Upper lobe of right lung (tissue), 1 donor: ENCODE measurements around the gene CLOCK. TPM values are rescaled to one million over a fixed set of nuclear protein-coding genes. Genes with fewer than 3 reads are reported as not detected.

ENCODE experiments used
- ATAC-seq: fragments of 200-7000 bp; cut with Tn5 transposase; one replicate; pipeline ENCODE4 v1.9.1; 2020; ENCODE audit warnings: mild to moderate bottlenecking, moderate library complexity
- DNase-seq: peaks from one replicate; pipeline ENCODE4 v3.0.0-alpha.2; 2020
- H3K27ac ChIP-seq: fragments of 200-600 bp; one replicate; pipeline ENCODE4 v1.8.0; 2022
- H3K27me3 ChIP-seq: fragments of 200-600 bp; one replicate; pipeline ENCODE4 v1.8.0; 2022; ENCODE audit warnings: mild to moderate bottlenecking
- H3K36me3 ChIP-seq: fragments of 200-600 bp; one replicate; pipeline ENCODE4 v1.8.0; 2022
- H3K4me1 ChIP-seq: fragments of 200-600 bp; one replicate; pipeline ENCODE4 v1.8.0; 2022
- H3K4me3 ChIP-seq: fragments of 200-600 bp; one replicate; pipeline ENCODE4 v1.8.0; 2022; ENCODE audit warnings: mild to moderate bottlenecking
- H3K9me3 ChIP-seq: fragments of 200-600 bp; one replicate; pipeline ENCODE4 v1.8.0; 2022
- CTCF ChIP-seq: fragments of 200-600 bp; IDR thresholded peaks from one replicate; pipeline ENCODE4 v1.8.0; 2022; ENCODE audit warnings: antibody characterized with exemption
- intact Hi-C: fragments of 100-400 bp; cut with DNase I; formaldehyde crosslinking; loops from one replicate; pipeline ENCODE4 v1.11.0; 2022
- total RNA-seq: library from RNA; stranded (reverse); fragmentation: NEBNext Ultra II Directional; extraction: Animal tissue kit (Norgen Biotek cat#: 25700); gene quantifications from one replicate; pipeline ENCODE4 v1.2.1, GENCODE V29; 2021
- donor health status: DM: no; HTN: yes; CAD: no; lungs with severe emphysema.

Gene CLOCK
- total RNA-seq, 1 donor from 2014 or later = 24.2 TPM

GRCh38 chr4:55416176-55416575 lies 130.5 kb downstream of the CLOCK start:
- no peaks in the 10 kb centered on the region for H3K9me3 ChIP-seq
- no peak for TF ChIP-seq CTCF
- H3K4me3 ChIP-seq = no peak overlapping the region
- no peak overlapping the region for H3K27ac ChIP-seq
- peaks cover 89% of the 10 kb centered on the region for H3K36me3 ChIP-seq
- DNase-seq (no peak), ATAC-seq (no peak)
- no peaks in the 10 kb centered on the region for H3K4me1 ChIP-seq
- no peaks in the 10 kb centered on the region for H3K27me3 ChIP-seq
- intact Hi-C loops = no loop called here

DNA sequence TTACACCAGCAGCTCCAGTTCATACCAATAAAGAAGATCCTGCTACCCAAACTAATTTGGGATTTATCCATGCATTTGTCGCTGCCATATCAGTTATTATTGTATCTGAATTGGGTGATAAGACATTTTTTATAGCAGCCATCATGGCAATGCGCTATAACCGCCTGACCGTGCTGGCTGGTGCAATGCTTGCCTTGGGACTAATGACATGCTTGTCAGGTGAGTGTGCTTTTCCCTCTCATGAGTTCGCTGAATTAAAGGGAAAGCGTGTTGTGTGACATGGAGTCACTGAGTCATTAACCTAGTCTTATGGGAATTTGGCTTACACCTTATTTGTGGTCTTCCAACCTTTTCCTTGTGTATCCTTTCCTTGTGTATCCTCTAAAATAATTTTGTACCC lies 135.1 kb downstream of the CLOCK start:
- Histone ChIP-seq H3K36me3 (peaks cover 65% of the 10 kb centered on the region), H3K9me3 (no peaks in the 10 kb centered on the region), H3K4me1 (peaks cover 19% of the 10 kb centered on the region), H3K27ac (no peak overlapping the region), H3K4me3 (no peak overlapping the region), H3K27me3 (no peaks in the 10 kb centered on the region)
- TF ChIP-seq CTCF = no peak
- DNase-seq (no peak), ATAC-seq (no peak)
- intact Hi-C loops = no loop called here

- H3K27ac ChIP-seq = no peak overlapping the region
- DNase-seq (no peak), ATAC-seq (no peak)
- H3K9me3 ChIP-seq = no peaks in the 10 kb centered on the region
- no peak for TF ChIP-seq CTCF
- peaks cover 19% of the 10 kb centered on the region for H3K4me1 ChIP-seq
- H3K36me3 ChIP-seq = peaks cover 65% of the 10 kb centered on the region
- no peak overlapping the region for H3K4me3 ChIP-seq
- intact Hi-C loops = no loop called here
- no peaks in the 10 kb centered on the region for H3K27me3 ChIP-seq
Measured at GRCh38 chr4:55410431-55410830, 136.3 kb downstream of the CLOCK start.

- intact Hi-C loops = no loop called here
- DNase-seq (no peak), ATAC-seq (peak; percentile 48)
- Histone ChIP-seq H3K27me3 (no peaks in the 10 kb centered on the region), H3K4me3 (no peak overlapping the region), H3K4me1 (peaks cover 19% of the 10 kb centered on the region), H3K36me3 (peaks cover 65% of the 10 kb centered on the region), H3K9me3 (no peaks in the 10 kb centered on the region), H3K27ac (no peak overlapping the region)
- peak; percentile 17 for TF ChIP-seq CTCF
Measured at GRCh38 chr4:55409468-55410171, 137.1 kb downstream of the CLOCK start.

DNA sequence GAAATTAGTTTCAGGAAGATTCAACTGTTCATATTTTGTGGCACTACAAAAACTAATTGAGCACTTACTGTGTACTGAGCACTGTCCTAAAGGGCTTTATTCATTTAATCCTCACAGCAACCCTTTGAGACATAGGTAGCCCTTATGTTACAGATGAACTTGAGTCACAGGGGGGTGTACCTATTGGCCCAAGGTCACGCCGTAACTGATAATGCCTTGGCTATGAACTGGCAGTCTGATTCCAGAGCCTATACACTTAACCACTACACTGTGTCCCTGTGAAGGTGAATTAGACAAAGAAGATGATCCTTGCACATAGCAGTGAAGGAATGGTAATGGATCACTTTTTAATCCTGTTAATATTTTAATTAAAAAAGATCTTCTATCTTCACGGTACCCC lies 138.9 kb downstream of the CLOCK start:
- Histone ChIP-seq H3K27ac (no peak overlapping the region), H3K36me3 (peaks cover 71% of the 10 kb centered on the region), H3K9me3 (no peaks in the 10 kb centered on the region), H3K4me3 (no peak overlapping the region), H3K4me1 (peaks cover 22% of the 10 kb centered on the region), H3K27me3 (no peaks in the 10 kb centered on the region)
- intact Hi-C loops = no loop called here
- no peak for DNase-seq
- ATAC-seq = no peak
- TF ChIP-seq CTCF = no peak

DNA sequence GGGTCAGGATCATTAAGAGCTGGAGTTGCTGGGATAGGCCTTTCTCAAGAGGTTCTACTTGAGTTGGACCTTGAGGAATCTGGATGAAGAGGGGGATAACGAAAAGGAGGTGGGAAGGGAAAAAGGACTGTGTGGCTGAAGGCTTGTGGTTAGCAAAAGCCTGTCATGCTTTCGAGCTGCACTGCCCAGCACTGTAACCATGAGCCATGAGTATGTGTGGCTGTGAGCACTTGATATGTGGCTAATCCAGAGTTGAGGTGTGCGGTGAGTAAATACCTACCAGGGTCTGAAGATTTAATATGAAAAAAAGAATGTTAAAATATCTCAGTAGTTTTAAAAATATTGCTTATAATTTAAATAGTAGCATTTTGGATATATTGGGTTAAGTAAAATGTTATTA lies 139.6 kb downstream of the CLOCK start:
- TF ChIP-seq CTCF = no peak
- DNase-seq (no peak), ATAC-seq (peak; percentile 40)
- Histone ChIP-seq H3K4me3 (no peak overlapping the region), H3K27ac (no peak overlapping the region), H3K4me1 (peaks cover 22% of the 10 kb centered on the region), H3K36me3 (peaks cover 65% of the 10 kb centered on the region), H3K27me3 (no peaks in the 10 kb centered on the region), H3K9me3 (no peaks in the 10 kb centered on the region)
- intact Hi-C loops = no loop called here
